WTC11 (cell line): ENCODE data around the gene FKBP11. TPM values are rescaled to one million over a fixed set of nuclear protein-coding genes. Genes with fewer than 3 reads are reported as not detected.

Source experiments
- ATAC-seq: fragments of 200-7000 bp; cut with Tn5 transposase; 2 replicates; pipeline ENCODE4 v1.10.0; 2021; ENCODE audit warnings: mild to moderate bottlenecking, moderate library complexity
- CTCF ChIA-PET: fragments of 300-600 bp; sonication (Branson Sonifier 250); formaldehyde crosslinking; loops from one replicate; lab custom pipeline; 2021; ENCODE audit warnings: antibody characterized with exemption; lab: Charles Lee
- POLR2A ChIA-PET: fragments of 350-600 bp; sonication (Branson Sonifier 250); formaldehyde crosslinking; loops from one replicate; lab custom pipeline; 2021; ENCODE audit warnings: antibody characterized with exemption; lab: Charles Lee
- DNase-seq: peaks from one replicate; pipeline ENCODE4 v3.0.0; 2021; ENCODE audit warnings: low spot score
- H3K27ac Mint-ChIP-seq: 2 replicates; pipeline ENCODE4 v1.8.0; 2021; ENCODE audit warnings: mixed read lengths
- H3K27me3 Mint-ChIP-seq: 2 replicates; pipeline ENCODE4 v1.8.0; 2021; ENCODE audit warnings: low read depth, mild to moderate bottlenecking, moderate library complexity, mixed read lengths
- H3K36me3 Mint-ChIP-seq: 2 replicates; pipeline ENCODE4 v1.8.0; 2021; ENCODE audit warnings: mixed read lengths
- H3K4me1 Mint-ChIP-seq: 2 replicates; pipeline ENCODE4 v1.8.0; 2022; ENCODE audit warnings: mixed read lengths
- H3K4me3 Mint-ChIP-seq: 2 replicates; pipeline ENCODE4 v1.8.0; 2021; ENCODE audit warnings: mild to moderate bottlenecking, moderate library complexity, mixed read lengths
- H3K9me3 Mint-ChIP-seq: 2 replicates; pipeline ENCODE4 v1.8.0; 2021; ENCODE audit warnings: mixed read lengths
- AFF4 ChIP-seq: sonication (generic); formaldehyde crosslinking; IDR thresholded peaks from 2 replicates; pipeline ENCODE4 v1.8.1; 2023; ENCODE audit warnings: mild to moderate bottlenecking, missing genetic modification reagents, borderline replicate concordance
- ATF1 ChIP-seq: sonication (generic); formaldehyde crosslinking; IDR thresholded peaks from 2 replicates; pipeline ENCODE4 v1.8.1; 2023; ENCODE audit warnings: mild to moderate bottlenecking, moderate library complexity, missing genetic modification reagents
- FOXJ3 ChIP-seq: sonication (generic); formaldehyde crosslinking; IDR thresholded peaks from 2 replicates; pipeline ENCODE4 v1.9.0; 2021; ENCODE audit warnings: missing genetic modification reagents, mild to moderate bottlenecking, borderline replicate concordance
- FOXK1 ChIP-seq: sonication (generic); formaldehyde crosslinking; IDR thresholded peaks from 2 replicates; pipeline ENCODE4 v1.8.0; 2022; ENCODE audit warnings: mild to moderate bottlenecking, moderate library complexity, missing genetic modification reagents
- HMGA2 ChIP-seq: fragments of 250-450 bp; sonication (Bioruptor Pico); IDR thresholded peaks from 2 replicates; pipeline ENCODE4 v1.4.0; 2021; ENCODE audit warnings: mild to moderate bottlenecking, moderate library complexity
- IRF2 ChIP-seq: sonication (generic); formaldehyde crosslinking; IDR thresholded peaks from 2 replicates; pipeline ENCODE4 v1.8.0; 2022; ENCODE audit warnings: low read depth, missing genetic modification reagents, borderline replicate concordance
- MYBL2 ChIP-seq: sonication (generic); formaldehyde crosslinking; IDR thresholded peaks from 2 replicates; pipeline ENCODE4 v1.8.1; 2023; ENCODE audit warnings: mild to moderate bottlenecking, moderate library complexity, missing genetic modification reagents
- NFYB ChIP-seq: sonication (generic); formaldehyde crosslinking; conservative IDR thresholded peaks from 2 replicates; pipeline ENCODE4 v1.8.0; 2022; ENCODE audit warnings: low read depth, missing genetic modification reagents
- NR1H2 ChIP-seq: sonication (generic); formaldehyde crosslinking; IDR thresholded peaks from 2 replicates; pipeline ENCODE4 v1.9.0; 2021; ENCODE audit warnings: mild to moderate bottlenecking, moderate library complexity, missing genetic modification reagents
- NR3C1 ChIP-seq: sonication (generic); formaldehyde crosslinking; conservative IDR thresholded peaks from 2 replicates; pipeline ENCODE4 v1.8.1; 2023; ENCODE audit warnings: low read depth, mild to moderate bottlenecking, missing genetic modification reagents
- SOX15 ChIP-seq: fragments of 250-450 bp; sonication (Bioruptor Pico); IDR thresholded peaks from 2 replicates; pipeline ENCODE4 v1.9.0; 2021; ENCODE audit warnings: mild to moderate bottlenecking
- SP1 ChIP-seq: sonication (generic); formaldehyde crosslinking; conservative IDR thresholded peaks from 2 replicates; pipeline ENCODE4 v1.8.1; 2022; ENCODE audit warnings: missing genetic modification reagents
- TEAD4 ChIP-seq: sonication (generic); formaldehyde crosslinking; IDR thresholded peaks from 2 replicates; pipeline ENCODE4 v1.8.0; 2022; ENCODE audit warnings: mild to moderate bottlenecking, missing genetic modification reagents
- TP53 ChIP-seq: sonication (generic); formaldehyde crosslinking; IDR thresholded peaks from 2 replicates; pipeline ENCODE4 v1.8.1; 2023; ENCODE audit warnings: mild to moderate bottlenecking, missing genetic modification reagents
- ZNF121 ChIP-seq: sonication (generic); formaldehyde crosslinking; IDR thresholded peaks from 2 replicates; pipeline ENCODE4 v1.8.0; 2023; ENCODE audit warnings: missing genetic modification reagents
- ZNF396 ChIP-seq: fragments of 250-450 bp; sonication (Bioruptor Pico); IDR thresholded peaks from 2 replicates; pipeline ENCODE4 v1.8.0; 2021; ENCODE audit warnings: mild to moderate bottlenecking, moderate library complexity, borderline replicate concordance
- total RNA-seq: library from RNA; stranded (reverse); gene quantifications from 3 replicates; pipeline ENCODE4 v1.2.3, GENCODE V29; 2021
- TF ChIP-seq, protein P1 (sequence below): fragments of 200-600 bp; IDR thresholded peaks from 2 replicates; pipeline ENCODE4 v1.8.0; 2022; ENCODE audit warnings: antibody characterized with exemption
- TF ChIP-seq, protein P2 (sequence below): sonication (generic); formaldehyde crosslinking; IDR thresholded peaks from 2 replicates; pipeline ENCODE4 v1.8.0; 2023; ENCODE audit warnings: missing genetic modification reagents, mild to moderate bottlenecking, borderline replicate concordance
- TF ChIP-seq, protein P3 (sequence below): sonication (generic); formaldehyde crosslinking; IDR thresholded peaks from 2 replicates; pipeline ENCODE4 v1.8.0; 2022; ENCODE audit warnings: mild to moderate bottlenecking, missing genetic modification reagents
- TF ChIP-seq, protein P4 (sequence below): fragments of 250-450 bp; sonication (Bioruptor Pico); IDR thresholded peaks from 2 replicates; pipeline ENCODE4 v1.9.0; 2021; ENCODE audit warnings: moderate library complexity, mild to moderate bottlenecking, inconsistent platforms, borderline replicate concordance
- TF ChIP-seq, protein P5 (sequence below): sonication (generic); formaldehyde crosslinking; IDR thresholded peaks from 2 replicates; pipeline ENCODE4 v1.8.1; 2022; ENCODE audit warnings: mild to moderate bottlenecking, moderate library complexity, missing genetic modification reagents
- TF ChIP-seq, protein P6 (sequence below): sonication (generic); formaldehyde crosslinking; IDR thresholded peaks from 2 replicates; pipeline ENCODE4 v1.8.1; 2023; ENCODE audit warnings: mild to moderate bottlenecking, missing genetic modification reagents, moderate library complexity
- TF ChIP-seq, protein P7 (sequence below): fragments of 250-450 bp; sonication (Bioruptor Pico); IDR thresholded peaks from 2 replicates; pipeline ENCODE4 v1.8.0; 2021; ENCODE audit warnings: mild to moderate bottlenecking

Gene FKBP11
- total RNA-seq, 1 experiment from 2014 or later: 64.5 TPM

DNA sequence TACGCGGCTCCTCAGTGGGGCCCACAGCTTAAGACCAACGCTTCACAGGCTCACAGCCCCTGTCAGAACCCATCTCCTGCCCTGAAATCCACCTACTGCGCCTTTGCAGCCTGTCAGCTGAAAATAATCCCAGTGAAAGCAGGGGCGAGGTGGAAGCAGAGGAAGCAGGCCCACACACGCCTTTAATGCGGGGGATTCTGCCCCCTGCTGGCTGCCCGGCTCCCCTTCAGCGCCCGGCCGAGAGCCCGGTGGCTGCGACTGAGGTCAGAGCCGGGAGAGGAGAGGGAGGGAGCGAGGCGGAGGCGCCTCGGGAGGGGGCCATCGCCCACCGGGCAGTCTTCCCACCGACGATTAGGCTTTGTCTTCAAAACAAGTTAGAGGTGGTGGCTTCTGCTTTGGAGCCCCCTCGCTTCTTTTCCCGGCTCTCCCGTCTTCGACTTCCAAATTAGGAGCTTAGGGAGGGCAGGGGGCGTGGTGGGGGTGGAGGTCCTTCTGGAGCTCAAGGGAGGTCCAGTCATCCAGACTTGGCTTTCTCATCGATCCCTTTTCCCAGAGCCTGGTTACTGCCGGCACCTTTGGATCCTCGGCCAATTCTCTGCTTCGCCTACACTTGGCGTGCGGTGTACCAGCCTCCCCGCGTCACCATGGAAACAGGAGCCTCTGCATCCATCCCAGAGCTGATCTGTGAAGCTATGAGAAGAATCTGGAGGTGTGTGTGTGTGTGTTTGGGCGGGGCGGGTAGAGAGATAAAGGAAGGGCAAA is 34.5 kb downstream of the FKBP11 start:
- Mint-ChIP-seq H3K9me3 (no peaks in the 10 kb centered on the region), H3K4me1 (peaks cover 7% of the 10 kb centered on the region), H3K4me3 (peak overlapping the region; percentile 70), H3K27me3 (peaks cover 28% of the 10 kb centered on the region), H3K36me3 (no peaks in the 10 kb centered on the region), H3K27ac (no peak overlapping the region)
- POLR2A ChIA-PET: interaction anchor here (0.6 to 2.6 kb wide), 7 partner anchors 26 to 89 kb away, joined by 3 to 20 read pairs (median 4); partner anchors contain the start of genes DDX23, FKBP11 and RND1
- peak; percentile 92 for DNase-seq
- CTCF ChIA-PET: interaction anchor here (0.6 to 6.8 kb wide), 54 partner anchors 8 to 208 kb away, joined by 3 to 352 read pairs (median 5); partner anchors contain the start of genes ADCY6, ARF3, CACNB3 and DDN
- ATAC-seq: peak; percentile 95
- TF ChIP-seq SOX15 (CRISPR knock-in tag): no peak
- TF ChIP-seq, protein P1, sequence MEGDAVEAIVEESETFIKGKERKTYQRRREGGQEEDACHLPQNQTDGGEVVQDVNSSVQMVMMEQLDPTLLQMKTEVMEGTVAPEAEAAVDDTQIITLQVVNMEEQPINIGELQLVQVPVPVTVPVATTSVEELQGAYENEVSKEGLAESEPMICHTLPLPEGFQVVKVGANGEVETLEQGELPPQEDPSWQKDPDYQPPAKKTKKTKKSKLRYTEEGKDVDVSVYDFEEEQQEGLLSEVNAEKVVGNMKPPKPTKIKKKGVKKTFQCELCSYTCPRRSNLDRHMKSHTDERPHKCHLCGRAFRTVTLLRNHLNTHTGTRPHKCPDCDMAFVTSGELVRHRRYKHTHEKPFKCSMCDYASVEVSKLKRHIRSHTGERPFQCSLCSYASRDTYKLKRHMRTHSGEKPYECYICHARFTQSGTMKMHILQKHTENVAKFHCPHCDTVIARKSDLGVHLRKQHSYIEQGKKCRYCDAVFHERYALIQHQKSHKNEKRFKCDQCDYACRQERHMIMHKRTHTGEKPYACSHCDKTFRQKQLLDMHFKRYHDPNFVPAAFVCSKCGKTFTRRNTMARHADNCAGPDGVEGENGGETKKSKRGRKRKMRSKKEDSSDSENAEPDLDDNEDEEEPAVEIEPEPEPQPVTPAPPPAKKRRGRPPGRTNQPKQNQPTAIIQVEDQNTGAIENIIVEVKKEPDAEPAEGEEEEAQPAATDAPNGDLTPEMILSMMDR: peak; percentile 92
- TF ChIP-seq NR1H2 (CRISPR knock-in tag): no peak
- TF ChIP-seq ZNF121 (CRISPR knock-in tag): no peak
- TF ChIP-seq, protein P2, sequence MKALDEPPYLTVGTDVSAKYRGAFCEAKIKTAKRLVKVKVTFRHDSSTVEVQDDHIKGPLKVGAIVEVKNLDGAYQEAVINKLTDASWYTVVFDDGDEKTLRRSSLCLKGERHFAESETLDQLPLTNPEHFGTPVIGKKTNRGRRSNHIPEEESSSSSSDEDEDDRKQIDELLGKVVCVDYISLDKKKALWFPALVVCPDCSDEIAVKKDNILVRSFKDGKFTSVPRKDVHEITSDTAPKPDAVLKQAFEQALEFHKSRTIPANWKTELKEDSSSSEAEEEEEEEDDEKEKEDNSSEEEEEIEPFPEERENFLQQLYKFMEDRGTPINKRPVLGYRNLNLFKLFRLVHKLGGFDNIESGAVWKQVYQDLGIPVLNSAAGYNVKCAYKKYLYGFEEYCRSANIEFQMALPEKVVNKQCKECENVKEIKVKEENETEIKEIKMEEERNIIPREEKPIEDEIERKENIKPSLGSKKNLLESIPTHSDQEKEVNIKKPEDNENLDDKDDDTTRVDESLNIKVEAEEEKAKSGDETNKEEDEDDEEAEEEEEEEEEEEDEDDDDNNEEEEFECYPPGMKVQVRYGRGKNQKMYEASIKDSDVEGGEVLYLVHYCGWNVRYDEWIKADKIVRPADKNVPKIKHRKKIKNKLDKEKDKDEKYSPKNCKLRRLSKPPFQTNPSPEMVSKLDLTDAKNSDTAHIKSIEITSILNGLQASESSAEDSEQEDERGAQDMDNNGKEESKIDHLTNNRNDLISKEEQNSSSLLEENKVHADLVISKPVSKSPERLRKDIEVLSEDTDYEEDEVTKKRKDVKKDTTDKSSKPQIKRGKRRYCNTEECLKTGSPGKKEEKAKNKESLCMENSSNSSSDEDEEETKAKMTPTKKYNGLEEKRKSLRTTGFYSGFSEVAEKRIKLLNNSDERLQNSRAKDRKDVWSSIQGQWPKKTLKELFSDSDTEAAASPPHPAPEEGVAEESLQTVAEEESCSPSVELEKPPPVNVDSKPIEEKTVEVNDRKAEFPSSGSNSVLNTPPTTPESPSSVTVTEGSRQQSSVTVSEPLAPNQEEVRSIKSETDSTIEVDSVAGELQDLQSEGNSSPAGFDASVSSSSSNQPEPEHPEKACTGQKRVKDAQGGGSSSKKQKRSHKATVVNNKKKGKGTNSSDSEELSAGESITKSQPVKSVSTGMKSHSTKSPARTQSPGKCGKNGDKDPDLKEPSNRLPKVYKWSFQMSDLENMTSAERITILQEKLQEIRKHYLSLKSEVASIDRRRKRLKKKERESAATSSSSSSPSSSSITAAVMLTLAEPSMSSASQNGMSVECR: no peak
- TF ChIP-seq AFF4: no peak
- 0 out of 2 replicates have a peak, but pooled peaks have one; percentile 21 for TF ChIP-seq FOXK1 (CRISPR knock-in tag)
- TF ChIP-seq, protein P3, sequence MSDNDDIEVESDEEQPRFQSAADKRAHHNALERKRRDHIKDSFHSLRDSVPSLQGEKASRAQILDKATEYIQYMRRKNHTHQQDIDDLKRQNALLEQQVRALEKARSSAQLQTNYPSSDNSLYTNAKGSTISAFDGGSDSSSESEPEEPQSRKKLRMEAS (CRISPR knock-in tag): no peak
- 0 out of 2 replicates have a peak, but pooled peaks have one; percentile 21 for TF ChIP-seq SP1
- no peak for TF ChIP-seq HMGA2 (CRISPR knock-in tag)
- no peak for TF ChIP-seq MYBL2 (CRISPR knock-in tag)
- no peak for TF ChIP-seq FOXJ3
- no peak for TF ChIP-seq NR3C1
- TF ChIP-seq, protein P4, sequence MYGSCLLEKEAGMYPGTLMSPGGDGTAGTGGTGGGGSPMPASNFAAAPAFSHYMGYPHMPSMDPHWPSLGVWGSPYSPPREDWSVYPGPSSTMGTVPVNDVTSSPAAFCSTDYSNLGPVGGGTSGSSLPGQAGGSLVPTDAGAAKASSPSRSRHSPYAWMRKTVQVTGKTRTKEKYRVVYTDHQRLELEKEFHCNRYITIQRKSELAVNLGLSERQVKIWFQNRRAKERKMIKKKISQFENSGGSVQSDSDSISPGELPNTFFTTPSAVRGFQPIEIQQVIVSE (CRISPR knock-in tag): no peak
- TF ChIP-seq, protein P5, sequence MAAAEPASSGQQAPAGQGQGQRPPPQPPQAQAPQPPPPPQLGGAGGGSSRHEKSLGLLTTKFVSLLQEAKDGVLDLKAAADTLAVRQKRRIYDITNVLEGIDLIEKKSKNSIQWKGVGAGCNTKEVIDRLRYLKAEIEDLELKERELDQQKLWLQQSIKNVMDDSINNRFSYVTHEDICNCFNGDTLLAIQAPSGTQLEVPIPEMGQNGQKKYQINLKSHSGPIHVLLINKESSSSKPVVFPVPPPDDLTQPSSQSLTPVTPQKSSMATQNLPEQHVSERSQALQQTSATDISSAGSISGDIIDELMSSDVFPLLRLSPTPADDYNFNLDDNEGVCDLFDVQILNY (CRISPR knock-in tag): 0 out of 2 replicates have a peak, but pooled peaks have one; percentile 39
- TF ChIP-seq, protein P6, sequence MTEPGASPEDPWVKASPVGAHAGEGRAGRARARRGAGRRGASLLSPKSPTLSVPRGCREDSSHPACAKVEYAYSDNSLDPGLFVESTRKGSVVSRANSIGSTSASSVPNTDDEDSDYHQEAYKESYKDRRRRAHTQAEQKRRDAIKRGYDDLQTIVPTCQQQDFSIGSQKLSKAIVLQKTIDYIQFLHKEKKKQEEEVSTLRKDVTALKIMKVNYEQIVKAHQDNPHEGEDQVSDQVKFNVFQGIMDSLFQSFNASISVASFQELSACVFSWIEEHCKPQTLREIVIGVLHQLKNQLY (CRISPR knock-in tag): no peak
- TF ChIP-seq TEAD4 (CRISPR knock-in tag): no peak
- TF ChIP-seq NFYB (CRISPR knock-in tag): no peak
- no peak for TF ChIP-seq ATF1 (CRISPR knock-in tag)
- TF ChIP-seq, protein P7, sequence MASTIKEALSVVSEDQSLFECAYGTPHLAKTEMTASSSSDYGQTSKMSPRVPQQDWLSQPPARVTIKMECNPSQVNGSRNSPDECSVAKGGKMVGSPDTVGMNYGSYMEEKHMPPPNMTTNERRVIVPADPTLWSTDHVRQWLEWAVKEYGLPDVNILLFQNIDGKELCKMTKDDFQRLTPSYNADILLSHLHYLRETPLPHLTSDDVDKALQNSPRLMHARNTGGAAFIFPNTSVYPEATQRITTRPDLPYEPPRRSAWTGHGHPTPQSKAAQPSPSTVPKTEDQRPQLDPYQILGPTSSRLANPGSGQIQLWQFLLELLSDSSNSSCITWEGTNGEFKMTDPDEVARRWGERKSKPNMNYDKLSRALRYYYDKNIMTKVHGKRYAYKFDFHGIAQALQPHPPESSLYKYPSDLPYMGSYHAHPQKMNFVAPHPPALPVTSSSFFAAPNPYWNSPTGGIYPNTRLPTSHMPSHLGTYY (CRISPR knock-in tag): no peak
- no peak for TF ChIP-seq TP53 (CRISPR knock-in tag)
- no peak for TF ChIP-seq ZNF396 (CRISPR knock-in tag)
- TF ChIP-seq IRF2: no peak
